Heart right ventricle (tissue), 16 donors: ENCODE data around the gene APOC1. TPM values are rescaled to one million over a fixed set of nuclear protein-coding genes. Genes with fewer than 3 reads are reported as not detected.
A peak's percentile ranks its signal among the peaks of the same experiment; 100 is the strongest.

Experiments
- ATAC-seq, 8 donors: fragments of 200-7000 bp; cut with Tn5 transposase; one replicate each; pipeline ENCODE4 v1.9.1; 2020; ENCODE audit warnings: mild to moderate bottlenecking in 8 of 8, moderate library complexity in 8 of 8, moderate number of reproducible peaks in 1 of 8
- DNase-seq, 2 donors: peaks; one replicate each; pipeline ENCODE4 v3.0.0-alpha.2; 2020
- H3K27ac ChIP-seq, 10 donors: fragments of 200-600 bp; sonication (generic) in 2 of 10; one replicate each; pipeline versions ENCODE4 v1.5.0 to v1.8.0; 2020 to 2022; ENCODE audit warnings: mild to moderate bottlenecking in 3 of 10
- H3K27me3 ChIP-seq, 7 donors: fragments of 200-600 bp; one replicate each; pipeline ENCODE4 v1.8.0; 2021 to 2022; ENCODE audit warnings: mild to moderate bottlenecking in 2 of 7
- H3K36me3 ChIP-seq, 9 donors: fragments of 200-600 bp; sonication (generic) in 1 of 9; one replicate each; pipeline versions ENCODE4 v1.5.0 to v1.8.0; 2020 to 2022; ENCODE audit warnings: mild to moderate bottlenecking in 2 of 9
- H3K4me1 ChIP-seq, 9 donors: fragments of 200-600 bp; sonication (generic) in 1 of 9; one replicate each; pipeline versions ENCODE4 v1.5.0 to v1.8.0; 2020 to 2022; ENCODE audit warnings: mild to moderate bottlenecking in 4 of 9
- H3K4me3 ChIP-seq, 10 donors: fragments of 200-600 bp; sonication (generic) in 2 of 10; one replicate each; pipeline versions ENCODE4 v1.5.0 to v1.8.0; 2020 to 2022; ENCODE audit warnings: mild to moderate bottlenecking in 7 of 10, moderate library complexity in 2 of 10
- H3K9me3 ChIP-seq, 11 donors: fragments of 200-600 bp in 10 of 11; sonication (generic) in 2 of 11; one replicate each; pipeline versions ENCODE4 v1.5.0 to v1.8.0; 2013 to 2022; ENCODE audit warnings: mild to moderate bottlenecking in 2 of 11, control low read depth in 1 of 11, moderate library complexity in 1 of 11
- WGBS, 2 donors: extraction: QIAGEN DNeasy Blood & Tissue Kit; methylation state at CpG; one replicate each; pipeline ENCODE4 v1.1.7; 2013; ENCODE audit warnings: inconsistent platforms in 1 of 2; 5-methylcytosine and 5-hydroxymethylcytosine counted together
- intact Hi-C, 10 donors: fragments of 100-400 bp; cut with DNase I; formaldehyde crosslinking; loops; one replicate each; pipeline versions ENCODE4 v1.11.1 to v1.14.2; 2022
- polyA plus RNA-seq, 2 donors: library from polyadenylated mRNA; stranded (reverse); fragments of 200-250 nt; gene quantifications; one replicate each; pipeline ENCODE4 v1.2.3, GENCODE V29; 2013
- total RNA-seq, 10 donors: library from RNA; stranded (reverse); fragmentation: NEBNext Ultra II Directional in 3 of 10; extraction: Animal tissue kit (Norgen Biotek cat#: 25700) in 3 of 10; gene quantifications; one replicate each; pipeline versions ENCODE4 v1.2.1 to v1.2.4, GENCODE V29; 2021 to 2023
- TF ChIP-seq, protein P1 (sequence below), 9 donors: fragments of 200-600 bp; sonication (generic) in 2 of 9; IDR thresholded peaks; one replicate each; pipeline versions ENCODE4 v1.5.0 to v1.8.0; 2021 to 2022; ENCODE audit warnings: antibody characterized with exemption in 9 of 9, mild to moderate bottlenecking in 5 of 9, moderate library complexity in 1 of 9
- donor health status: Arrhythmogenic right ventricular cardiomyopathy.
- donor health status: ischemic (EF 13 %, LVEDD 7.1; RV severe dilation, severe dysfunction).
- donor health status: healthy with polysubstance abuse.
- donor health status: DM: no; HTN: yes; CAD: no.
- donor health status: DM: no; HTN: no; CAD: no.
- donor health status: ischemic (EF 25% LVEDD 6.9; RV normal size, moderate dysfunction).
- donor health status: ischemic (EF 25% LVEDD 5.7; RV mildly dilated, moderate dysfunction).
- donor health status: healthy.
- donor health status: DM: yes; HTN: yes; CAD: no.
- donor health status: Ischemic cardiomyopathy.
- donor health status: ischemic (EF 35%, LVEDD 5.7; RV mildly dilated, moderate dysfunction).
- donor health status: nonischemic (EF 11% LVEDD 7.7; RV severe dilation, severe dysfunction).
- donor health status: DM: yes; HTN: yes; CAD: no.
- donor health status: PGD.
- donor health status: ischemic (EF 29% LVEDD 5.4; RV normal size, mild dysfunction).
- donor health status: nonischemic (EF 23%, LVEDD 6.1; RV moderate dilation, normal function).

APOC1 gene
- total and polyA plus RNA-seq, 12 donors: 1.4 to 13.5 (median 2.9) TPM; not detected in 5

DNA sequence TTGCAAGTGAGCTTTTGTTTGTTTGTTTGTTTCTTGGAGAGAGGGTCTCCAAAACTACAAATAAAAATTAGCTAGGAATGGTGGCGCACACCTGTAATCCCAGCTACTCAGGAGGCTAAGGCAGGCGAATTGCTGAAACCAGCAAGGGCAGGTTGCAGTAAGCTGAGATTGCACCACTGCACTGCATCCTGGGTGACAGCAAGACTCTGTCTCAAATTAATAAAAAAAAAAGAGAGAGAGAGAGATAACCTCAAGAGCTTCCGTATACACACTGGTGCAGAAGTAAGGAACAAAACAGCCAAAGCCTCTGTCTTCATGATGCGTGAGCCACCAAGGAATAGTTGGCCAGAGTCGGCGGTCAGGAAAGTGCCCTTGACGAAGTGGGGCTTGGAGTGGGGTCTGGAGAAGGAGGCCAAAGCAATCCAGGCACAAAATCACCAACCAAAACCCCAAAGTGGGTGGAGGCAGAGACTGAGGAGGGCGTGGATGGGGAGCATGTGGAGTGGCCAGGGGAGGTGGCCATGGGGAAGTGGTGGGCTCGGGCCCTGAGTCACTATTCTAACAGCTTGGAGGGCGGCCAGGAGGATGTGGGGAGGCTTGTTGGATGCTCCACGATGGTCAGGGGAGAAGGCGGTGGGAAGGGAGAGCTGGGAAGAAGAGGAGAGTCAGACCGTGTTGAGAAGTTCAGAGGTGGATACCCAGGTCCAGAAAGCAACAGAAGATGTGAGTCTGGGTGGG lies 44.5 kb upstream of the APOC1 start:
- peak in 1 of 2 donors; percentile 71 for DNase-seq
- peaks cover 6 to 78% (median 54%) of the 10 kb centered on the region in 9 donors for H3K4me1 ChIP-seq
- 56 to 57% methylated on average over 13 of the region's 13 CpGs for WGBS, 2 donors
- no peak overlapping the region for H3K4me3 ChIP-seq
- TF ChIP-seq, protein P1, sequence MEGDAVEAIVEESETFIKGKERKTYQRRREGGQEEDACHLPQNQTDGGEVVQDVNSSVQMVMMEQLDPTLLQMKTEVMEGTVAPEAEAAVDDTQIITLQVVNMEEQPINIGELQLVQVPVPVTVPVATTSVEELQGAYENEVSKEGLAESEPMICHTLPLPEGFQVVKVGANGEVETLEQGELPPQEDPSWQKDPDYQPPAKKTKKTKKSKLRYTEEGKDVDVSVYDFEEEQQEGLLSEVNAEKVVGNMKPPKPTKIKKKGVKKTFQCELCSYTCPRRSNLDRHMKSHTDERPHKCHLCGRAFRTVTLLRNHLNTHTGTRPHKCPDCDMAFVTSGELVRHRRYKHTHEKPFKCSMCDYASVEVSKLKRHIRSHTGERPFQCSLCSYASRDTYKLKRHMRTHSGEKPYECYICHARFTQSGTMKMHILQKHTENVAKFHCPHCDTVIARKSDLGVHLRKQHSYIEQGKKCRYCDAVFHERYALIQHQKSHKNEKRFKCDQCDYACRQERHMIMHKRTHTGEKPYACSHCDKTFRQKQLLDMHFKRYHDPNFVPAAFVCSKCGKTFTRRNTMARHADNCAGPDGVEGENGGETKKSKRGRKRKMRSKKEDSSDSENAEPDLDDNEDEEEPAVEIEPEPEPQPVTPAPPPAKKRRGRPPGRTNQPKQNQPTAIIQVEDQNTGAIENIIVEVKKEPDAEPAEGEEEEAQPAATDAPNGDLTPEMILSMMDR (IDR thresholded peaks at IDR 0.05): no peak
- H3K27ac ChIP-seq: peak overlapping the region in 9 of 10 donors; percentile 27 to 84 (median 70)
- H3K27me3 ChIP-seq: no peaks in the 10 kb centered on the region
- no peaks in the 10 kb centered on the region for H3K9me3 ChIP-seq
- ATAC-seq: peak in 7 of 8 donors; percentile 23 to 51 (median 33)
- peaks cover 0 to 80% (median 50%) of the 10 kb centered on the region in 9 donors for H3K36me3 ChIP-seq
- intact Hi-C loops: no loop called here

GRCh38 chr19:44871809-44872208 lies 42.6 kb upstream of the APOC1 start:
- no peak for DNase-seq
- H3K27me3 ChIP-seq: no peaks in the 10 kb centered on the region
- H3K9me3 ChIP-seq: no peaks in the 10 kb centered on the region
- 88% methylated on average over 14 of the region's 14 CpGs for WGBS, 2 donors
- TF ChIP-seq, protein P1 (IDR thresholded peaks at IDR 0.05): no peak
- no peak overlapping the region for H3K4me3 ChIP-seq
- H3K36me3 ChIP-seq: peaks cover 0 to 80% (median 56%) of the 10 kb centered on the region in 9 donors
- H3K4me1 ChIP-seq: peaks cover 5 to 80% (median 59%) of the 10 kb centered on the region in 9 donors
- H3K27ac ChIP-seq: peak overlapping the region in 5 of 10 donors; percentile 42 to 84 (median 77)
- no peak for ATAC-seq
- intact Hi-C loops: no loop called here

DNA sequence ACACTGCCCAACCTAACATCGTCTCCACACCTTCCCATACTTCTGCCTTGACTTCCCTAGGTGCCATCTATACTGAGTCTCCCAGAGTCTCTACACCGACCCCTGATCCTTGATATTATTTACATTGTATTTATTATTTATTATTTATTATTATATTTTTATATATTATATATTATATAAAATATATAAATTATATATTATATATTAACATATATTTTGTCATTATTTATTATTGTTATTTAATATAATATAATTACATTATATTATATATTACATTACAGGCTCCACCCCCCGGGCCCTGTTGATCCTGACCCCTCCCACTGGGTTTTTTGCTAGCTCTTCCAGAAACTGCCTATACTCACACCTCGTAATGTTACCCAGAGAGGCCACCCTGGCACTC lies 41.7 kb upstream of the APOC1 start:
- H3K27ac ChIP-seq: peak overlapping the region in 2 of 10 donors; percentile 42 to 84
- peaks cover 0 to 81% (median 57%) of the 10 kb centered on the region in 9 donors for H3K36me3 ChIP-seq
- ATAC-seq (no peak), DNase-seq (no peak)
- intact Hi-C loops: no loop called here
- no peaks in the 10 kb centered on the region for H3K27me3 ChIP-seq
- no peak overlapping the region for H3K4me3 ChIP-seq
- WGBS, 2 donors: 84 to 85% methylated on average over 4 of the region's 4 CpGs
- TF ChIP-seq, protein P1 (IDR thresholded peaks at IDR 0.05): no peak
- H3K4me1 ChIP-seq: peaks cover 5 to 72% (median 55%) of the 10 kb centered on the region in 9 donors
- no peaks in the 10 kb centered on the region for H3K9me3 ChIP-seq

DNA sequence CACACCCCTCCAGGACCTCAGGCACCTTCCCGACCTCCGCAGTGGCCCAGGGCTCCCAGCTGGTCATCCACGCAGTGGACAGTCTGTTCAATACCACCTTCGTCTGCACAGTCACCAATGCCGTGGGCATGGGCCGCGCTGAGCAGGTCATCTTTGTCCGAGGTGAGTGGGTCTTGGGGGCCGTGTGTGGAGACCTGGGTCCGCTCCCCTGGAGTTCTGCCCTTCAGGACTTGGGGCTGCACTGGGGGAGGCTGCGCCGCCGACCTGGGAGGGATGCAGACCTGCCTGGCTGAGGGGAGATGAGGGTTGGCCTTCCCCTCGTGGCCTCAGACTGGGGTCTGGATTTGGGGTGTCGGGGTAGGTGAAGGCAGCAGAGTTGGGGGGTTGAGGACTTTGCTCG lies 40.1 kb upstream of the APOC1 start:
- 90 to 95% methylated on average over 13 to 16 of the region's 16 CpGs for WGBS, 2 donors
- H3K36me3 ChIP-seq: peaks cover 0 to 89% (median 57%) of the 10 kb centered on the region in 9 donors
- H3K4me1 ChIP-seq: peaks cover 5 to 60% (median 38%) of the 10 kb centered on the region in 9 donors
- H3K9me3 ChIP-seq: no peaks in the 10 kb centered on the region
- intact Hi-C loops: no loop called here
- H3K27ac ChIP-seq: no peak overlapping the region
- ATAC-seq (no peak), DNase-seq (no peak)
- no peaks in the 10 kb centered on the region for H3K27me3 ChIP-seq
- no peak overlapping the region for H3K4me3 ChIP-seq
- TF ChIP-seq, protein P1 (IDR thresholded peaks at IDR 0.05): no peak
